Midbrain (tissue), 1 donor: ENCODE measurements around the gene SLC37A2.
"Not testable (repeated sequence)": the region's sequence is repeated elsewhere in the genome, so short reads cannot be mapped to it uniquely, and the experiment has no call there.

Experiments used
- DNase-seq: peaks from one replicate; lab custom pipeline; 2025; lab: John Stamatoyannopoulos, UW

Gene SLC37A2

DNA sequence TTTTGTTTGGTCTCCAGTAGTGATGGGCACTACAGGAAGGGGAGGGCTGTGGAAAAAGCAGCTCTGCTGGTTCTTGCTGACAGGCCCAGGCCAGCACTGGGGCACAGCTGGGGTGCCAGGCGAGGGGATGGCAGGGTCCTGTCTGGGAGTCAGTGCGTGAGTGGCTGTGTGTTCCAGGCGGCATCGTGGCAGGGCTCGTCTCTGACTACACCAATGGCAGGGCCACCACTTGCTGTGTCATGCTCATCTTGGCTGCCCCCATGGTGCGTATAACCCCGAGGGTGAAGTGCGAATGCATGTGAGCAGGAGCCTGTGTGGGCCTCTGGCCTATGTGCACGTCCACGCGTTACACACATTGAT is 20.9 kb downstream of the SLC37A2 start:
- no peak for DNase-seq

GRCh38 chr11:125084761-125085231 is 21.7 kb downstream of the SLC37A2 start:
- DNase-seq, result no peak

- DNase-seq, result no peak
Measured at GRCh38 chr11:125085301-125086081, 22.4 kb downstream of the SLC37A2 start.

DNA sequence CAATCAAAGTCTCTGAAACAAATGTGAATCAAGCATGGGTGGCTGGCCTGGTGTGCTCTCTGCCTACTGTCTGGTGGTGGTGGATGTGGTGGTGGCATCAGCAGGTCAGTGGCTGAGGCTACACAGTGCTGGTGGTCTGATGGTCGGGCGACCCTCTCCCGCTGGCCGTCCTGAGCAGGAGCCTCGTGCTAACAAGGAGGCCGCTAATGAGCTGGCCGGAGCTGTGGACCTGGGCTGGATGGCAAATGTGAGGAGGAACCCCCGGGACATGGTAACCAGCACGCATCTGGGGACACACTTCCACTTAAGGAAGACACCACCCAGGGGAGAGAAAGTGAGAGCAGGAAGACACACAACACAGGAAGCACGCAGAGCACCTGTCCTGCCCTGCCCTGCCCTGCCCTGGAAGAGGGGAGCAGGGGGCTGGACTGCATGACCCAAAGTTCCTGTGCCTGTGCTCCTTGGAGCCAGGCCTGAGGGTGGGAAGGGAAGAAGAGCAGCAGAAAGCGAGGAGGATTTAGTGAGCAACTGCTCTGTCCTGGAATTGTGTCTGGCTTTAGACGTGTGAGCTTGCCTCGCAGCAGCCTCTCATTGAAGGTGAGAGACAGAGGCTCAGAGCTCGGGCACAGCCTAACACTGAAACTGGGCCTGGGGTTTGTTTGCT is 23.7 kb downstream of the SLC37A2 start:
- DNase-seq, result no peak

DNA sequence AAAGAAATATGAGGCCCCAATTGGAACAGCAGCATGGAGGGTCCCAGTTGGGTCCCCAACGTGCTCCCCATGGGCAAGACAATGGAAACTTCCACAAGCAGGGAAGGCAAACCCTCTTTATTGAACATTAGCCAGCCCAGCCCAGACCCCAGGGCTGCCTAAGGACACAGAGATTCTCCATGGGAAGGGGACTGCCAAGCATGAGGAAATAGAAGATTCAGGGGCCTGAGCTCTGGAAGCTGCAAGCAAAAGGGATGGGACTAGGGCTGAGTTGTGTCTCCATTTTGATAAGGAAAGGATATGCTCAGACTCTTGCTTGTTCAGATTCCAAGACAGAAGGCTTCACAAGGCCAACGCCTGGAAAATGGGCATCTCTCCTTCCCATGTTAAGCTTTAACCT is 25.0 kb downstream of the SLC37A2 start:
- DNase-seq, result no peak

DNA sequence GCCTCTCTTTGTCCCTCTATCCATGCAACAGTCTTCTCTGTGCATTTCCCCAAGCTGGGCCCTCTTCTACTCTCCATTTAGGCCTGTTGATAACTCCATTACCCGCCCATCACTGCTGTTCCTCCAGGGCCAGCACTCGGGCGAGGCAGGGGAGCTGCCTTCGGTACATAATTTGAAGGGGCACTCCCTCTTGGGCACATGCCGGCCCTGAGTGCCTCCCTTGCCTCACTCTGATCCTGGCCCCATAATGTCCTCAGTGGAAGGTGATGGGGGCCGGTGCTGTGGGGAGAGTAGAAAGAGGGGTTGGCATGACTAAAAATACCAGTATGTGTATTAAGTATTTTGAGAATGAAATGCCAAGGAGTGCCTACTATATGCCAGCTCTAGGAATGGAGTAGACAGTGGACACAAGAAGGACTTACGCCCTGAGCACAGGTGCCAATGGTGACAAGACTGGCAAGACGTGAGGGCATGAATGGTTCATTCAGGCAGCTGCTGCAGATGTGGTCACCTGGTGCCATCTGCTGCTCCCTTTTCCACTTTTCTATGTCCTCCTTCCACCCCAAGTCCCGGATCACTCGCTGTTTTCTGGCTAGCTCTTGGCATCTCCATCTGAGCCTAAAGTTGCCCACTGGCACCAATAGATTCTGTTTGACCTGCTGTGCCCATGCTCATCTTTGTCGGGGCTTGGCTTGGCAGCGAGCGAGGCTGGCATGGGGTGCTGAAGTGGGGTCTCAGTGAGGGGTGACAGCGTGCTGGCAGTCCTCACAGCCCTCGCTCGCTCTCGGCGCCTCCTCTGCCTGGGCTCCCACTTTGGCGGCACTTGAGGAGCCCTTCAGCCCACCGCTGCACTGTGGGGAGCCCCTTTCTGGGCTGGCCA is 25.7 kb downstream of the SLC37A2 start:
- no peak for DNase-seq

- DNase-seq, result not testable (repeated sequence)
Measured at GRCh38 chr11:125089481-125089880, 26.4 kb downstream of the SLC37A2 start.

DNA sequence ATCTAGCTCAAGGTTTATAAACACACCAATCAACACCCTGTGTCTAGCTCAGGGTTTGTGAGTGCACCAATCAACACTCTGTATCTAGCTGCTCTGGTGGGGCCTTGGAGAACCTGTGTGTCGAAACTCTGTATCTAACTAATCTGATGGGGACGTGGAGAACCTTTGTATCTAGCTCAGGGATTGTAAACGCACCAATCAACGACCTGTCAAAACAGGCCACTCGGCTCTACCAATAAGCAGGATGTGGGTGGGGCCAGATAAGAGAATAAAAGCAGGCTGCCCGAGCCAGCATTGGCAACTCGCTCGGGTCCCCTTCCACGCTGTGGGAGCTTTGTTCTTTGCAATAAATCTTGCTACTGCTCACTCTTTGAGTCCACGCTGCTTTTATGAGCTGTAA is 27.0 kb downstream of the SLC37A2 start:
- not testable (repeated sequence) for DNase-seq

DNA sequence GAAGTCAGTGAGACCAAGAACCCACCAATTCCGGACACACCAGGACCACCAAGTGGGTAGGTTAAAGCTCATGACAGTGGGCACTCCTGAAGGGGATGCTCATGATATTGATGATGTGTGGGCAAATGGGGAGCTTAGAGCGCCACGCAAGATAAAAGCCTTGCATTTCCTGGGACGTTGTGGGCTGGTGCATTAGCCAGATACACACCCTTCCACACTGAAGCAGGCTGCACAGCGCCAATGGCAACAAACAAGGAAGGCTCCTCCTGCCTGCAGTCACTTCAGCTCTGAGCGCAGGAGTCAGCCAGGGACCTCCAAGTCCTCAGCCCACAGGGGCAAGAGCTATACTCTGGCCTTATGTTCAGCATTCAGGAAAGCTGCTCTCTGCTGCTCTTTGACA is 27.7 kb downstream of the SLC37A2 start:
- no peak for DNase-seq

GRCh38 chr11:125091247-125091876 is 28.3 kb downstream of the SLC37A2 start:
- DNase-seq, result peak; percentile 50

DNA sequence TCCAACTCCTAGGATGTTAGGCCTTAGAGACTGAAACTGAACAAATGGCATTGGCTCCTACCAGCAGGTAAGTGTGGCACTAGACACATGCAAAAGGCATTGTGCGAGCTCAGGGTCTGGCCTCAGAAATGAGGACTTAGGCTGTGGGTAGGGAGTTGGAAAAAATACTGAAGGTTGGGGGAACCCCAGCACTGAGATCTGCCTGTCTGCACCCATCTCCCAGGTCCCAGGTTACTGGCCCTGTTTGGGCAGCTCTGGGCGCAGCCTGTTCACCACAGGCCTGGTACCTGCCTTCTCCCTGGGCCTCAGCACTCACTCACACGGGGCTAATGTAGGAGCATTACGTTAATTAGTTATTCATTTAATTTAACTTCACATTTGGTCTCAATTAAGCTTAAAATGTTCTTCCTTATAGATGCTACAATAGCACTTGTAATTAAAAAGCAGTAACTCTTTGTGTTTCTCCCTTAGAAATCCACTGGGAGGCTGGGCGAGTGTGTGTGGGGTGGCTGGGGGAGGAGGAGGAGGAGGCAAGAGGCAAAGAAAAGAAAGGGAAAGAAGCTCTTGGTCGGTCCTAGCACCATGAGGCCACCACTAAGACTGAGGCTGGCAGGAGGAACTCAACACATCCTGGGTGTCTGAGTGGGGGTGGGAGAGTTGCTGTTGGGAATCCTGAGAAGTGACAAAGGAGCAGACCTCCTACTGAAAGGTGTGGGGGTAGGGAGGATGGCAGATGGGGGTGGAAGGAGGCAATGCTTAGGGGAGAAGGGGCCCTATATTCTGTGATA is 29.0 kb downstream of the SLC37A2 start:
- DNase-seq, result no peak

DNA sequence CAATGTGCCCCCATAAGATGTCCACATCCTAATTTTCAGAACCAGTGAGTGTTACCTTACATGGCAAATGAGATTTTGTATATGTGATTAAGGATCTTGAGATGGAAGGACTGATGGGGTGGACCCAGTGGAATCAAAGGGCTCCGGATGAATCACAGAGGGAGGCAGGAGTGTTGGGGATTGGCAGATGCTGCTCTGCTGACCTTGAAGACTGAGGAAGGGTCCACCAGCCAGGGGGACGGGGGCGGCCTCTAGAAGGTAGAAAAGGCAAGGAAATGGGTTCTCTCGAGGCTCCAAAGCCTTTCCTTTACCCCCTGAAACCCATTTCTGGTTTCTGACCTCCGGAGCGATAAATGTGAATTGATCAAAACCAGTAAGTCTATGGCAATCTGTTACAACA is 29.6 kb downstream of the SLC37A2 start:
- DNase-seq, result no peak

DNA sequence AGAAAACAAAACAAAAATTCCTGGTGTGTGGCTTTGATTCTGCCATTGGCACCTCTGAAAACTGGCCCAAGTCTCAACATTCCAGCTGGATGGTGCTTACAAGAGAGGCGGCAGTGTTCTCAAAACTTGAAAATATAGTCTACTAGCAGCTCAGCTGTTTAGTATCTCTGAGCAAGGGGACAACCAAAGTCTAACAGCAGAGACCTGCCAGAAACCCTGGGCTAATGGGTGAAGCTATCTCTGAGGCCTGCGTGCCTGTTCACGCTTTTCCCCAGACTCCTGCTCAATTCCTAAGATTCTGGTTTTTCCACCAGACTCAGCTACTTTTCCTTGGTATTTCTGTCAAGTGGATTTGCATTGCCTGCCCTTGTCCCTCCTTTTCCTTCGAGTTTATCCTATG is 30.4 kb downstream of the SLC37A2 start:
- no peak for DNase-seq

DNA sequence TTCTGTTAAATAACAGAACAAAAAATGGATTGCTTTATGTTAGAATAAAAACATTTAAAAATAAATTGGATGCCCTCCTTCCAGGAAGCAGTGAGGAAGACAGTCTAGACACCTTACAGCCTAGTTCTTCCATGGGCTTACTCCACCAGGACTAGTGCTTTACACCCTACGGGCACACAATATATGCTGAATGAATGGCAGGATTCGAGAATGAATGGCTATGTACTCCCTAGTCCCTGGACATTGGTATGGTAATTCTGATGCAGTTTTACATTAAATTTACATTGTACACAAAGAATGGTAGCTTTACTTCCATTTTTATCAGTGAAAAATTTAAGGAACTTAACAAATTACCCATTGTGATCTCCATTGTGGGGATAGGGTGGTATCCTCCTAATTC is 31.6 kb downstream of the SLC37A2 start:
- DNase-seq, result no peak

DNA sequence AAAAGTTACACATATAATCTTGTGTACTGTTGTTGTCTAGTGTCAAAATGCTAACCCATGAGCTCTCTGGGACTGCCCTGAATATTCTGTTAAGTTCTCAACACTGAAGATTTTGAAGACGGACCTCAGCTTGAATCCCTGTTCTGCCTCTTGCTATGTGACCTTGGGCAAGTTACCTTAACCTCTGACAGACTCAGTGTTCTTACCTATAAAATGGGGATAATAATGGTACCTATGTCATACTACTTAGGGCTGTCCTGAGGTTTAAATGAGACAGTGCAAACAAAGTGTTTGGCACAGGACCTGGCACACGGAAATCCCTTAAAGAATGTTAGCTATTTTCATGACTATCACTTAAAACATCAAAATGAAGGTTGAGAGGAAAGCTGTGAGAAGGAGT is 37.0 kb downstream of the SLC37A2 start:
- DNase-seq, result no peak

GRCh38 chr11:125101596-125101995 is 38.5 kb downstream of the SLC37A2 start:
- DNase-seq, result no peak

DNA sequence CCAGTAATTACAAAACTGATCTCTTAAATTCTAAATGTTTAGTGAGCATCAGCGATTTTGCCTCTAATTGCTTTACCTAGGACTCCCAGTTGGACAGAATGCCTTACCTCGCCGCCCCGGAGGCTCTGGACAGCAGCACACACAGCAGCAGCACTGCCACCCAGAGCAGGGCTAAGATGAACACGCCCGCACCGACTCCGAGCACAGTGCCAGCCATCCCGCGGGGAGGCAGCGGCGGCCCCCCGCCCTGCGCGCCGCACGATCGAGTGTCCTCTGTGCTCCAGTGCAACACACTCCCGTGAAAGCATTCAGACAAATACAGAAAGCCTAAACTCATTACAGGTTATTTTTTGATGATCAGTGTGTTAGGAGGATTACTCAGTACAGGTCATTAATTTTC is 38.9 kb downstream of the SLC37A2 start:
- DNase-seq, result no peak

DNA sequence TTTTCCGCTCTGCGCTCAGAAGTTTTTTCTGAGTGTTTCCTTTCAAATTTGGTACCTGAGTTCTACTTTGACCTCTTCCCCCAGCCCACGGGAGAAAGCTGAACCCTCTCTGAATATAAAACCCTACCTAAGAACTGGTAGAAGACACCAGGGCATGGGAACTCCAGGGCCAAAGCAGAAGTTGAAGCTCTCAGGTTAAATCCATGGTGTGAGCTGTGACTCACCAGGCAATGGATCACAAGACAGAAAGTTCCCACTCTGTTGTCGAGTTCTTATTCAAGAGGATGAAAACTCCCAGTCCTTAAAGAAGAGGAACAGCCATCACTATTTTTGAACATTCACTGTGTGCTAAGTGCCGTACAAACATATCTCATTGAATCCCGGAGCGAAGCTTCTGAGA is 39.4 kb downstream of the SLC37A2 start:
- peak; percentile 21 for DNase-seq

DNA sequence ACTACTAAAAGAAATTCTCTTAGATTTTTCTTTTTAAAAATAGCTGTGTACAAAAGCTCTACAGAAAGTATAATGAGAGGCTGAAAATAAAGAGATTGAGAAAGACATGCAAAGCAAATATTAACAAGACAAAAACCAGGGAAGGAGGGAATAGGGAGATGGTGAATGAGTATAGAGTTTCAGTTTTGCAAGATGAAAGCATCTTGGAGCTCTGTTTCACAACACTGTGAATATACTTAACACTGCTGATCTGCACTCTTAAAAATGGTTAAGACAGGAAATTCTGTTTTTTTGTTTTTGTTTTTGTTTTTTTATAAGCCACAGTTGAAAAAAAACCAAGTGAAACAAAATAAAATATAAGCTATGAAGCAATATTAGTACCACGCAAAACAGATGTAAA is 42.8 kb downstream of the SLC37A2 start:
- DNase-seq, result no peak

GRCh38 chr11:125108469-125108868 is 45.4 kb downstream of the SLC37A2 start:
- DNase-seq, result no peak

DNA sequence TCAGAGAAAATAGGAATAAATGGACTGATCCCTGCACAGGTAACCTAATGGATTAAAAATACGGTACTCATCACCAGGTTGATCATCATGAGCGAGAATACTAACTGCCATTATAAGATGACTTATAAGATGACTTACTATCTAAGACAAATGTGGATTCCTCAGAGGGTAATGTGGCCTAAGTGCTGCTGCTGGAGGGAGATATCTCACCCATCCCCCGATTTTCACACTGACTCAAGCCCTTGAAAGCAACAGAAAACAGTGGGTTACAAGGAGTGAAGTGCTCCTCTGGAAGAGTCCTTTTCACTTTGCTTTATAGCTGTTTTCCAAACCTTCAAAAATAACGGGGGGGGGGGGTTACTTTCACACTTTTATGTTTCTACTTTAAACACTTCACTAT is 47.4 kb downstream of the SLC37A2 start:
- DNase-seq, result no peak

- no peak for DNase-seq
Measured at GRCh38 chr11:125111001-125111342, 47.9 kb downstream of the SLC37A2 start.
